ENCODE measurements around the gene SPATS2.

DNA sequence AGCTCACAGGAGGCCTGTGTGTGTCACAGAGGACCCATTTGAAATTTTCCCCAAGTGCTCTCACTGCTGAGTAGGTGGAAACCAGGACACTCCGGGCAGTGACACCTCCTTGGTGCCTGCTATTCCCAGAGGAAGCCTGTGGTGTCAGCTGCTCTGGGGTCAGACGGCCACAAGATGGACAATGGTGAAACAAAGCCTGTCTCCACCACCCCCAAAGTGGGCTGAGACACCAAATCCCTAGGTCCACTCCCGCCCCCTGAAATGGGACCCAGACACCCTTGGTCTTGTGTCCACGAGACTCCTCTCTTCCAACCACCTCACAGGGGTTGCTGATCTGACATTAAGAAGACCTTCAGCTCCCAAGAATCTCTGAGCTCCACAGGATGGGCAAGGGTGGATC lies 178.6 kb downstream of the SPATS2 start:
- no peak for TF ChIP-seq EZH2phosphoT487 (conservative IDR thresholded peaks at IDR 0.05; ENCODE audit: low read length)
- no peak for TF ChIP-seq CTCF (IDR thresholded peaks at IDR 0.05; ENCODE audit: insufficient read depth, low read length, poor library complexity, severe bottlenecking)

Data from SU-DHL-6 (cell line).